Measurements from ENCODE around the gene MAT2B.

DNA sequence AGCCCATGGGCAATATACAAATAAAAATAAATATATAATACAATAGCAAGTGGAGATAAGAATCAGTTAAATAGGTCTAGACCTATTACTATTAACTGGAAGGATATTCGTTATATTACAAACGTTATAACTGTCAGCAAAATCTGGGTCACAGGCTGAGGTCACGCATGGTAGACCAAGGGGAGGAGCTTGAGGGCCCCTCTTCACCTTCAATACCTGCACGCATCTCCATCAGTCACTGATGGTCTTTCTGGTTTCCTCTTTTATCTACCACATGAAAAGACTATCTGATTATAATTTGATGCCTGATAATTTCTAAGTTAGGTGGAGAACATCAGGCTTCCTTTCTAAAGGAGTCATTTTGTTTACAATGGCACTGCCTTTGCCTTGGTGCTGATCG is 43.2 kb downstream of the MAT2B start:
- TF ChIP-seq CTCF (IDR thresholded peaks at IDR 0.05) (no peak), EP300 (IDR thresholded peaks at IDR 0.05) (no peak), POLR2A (IDR thresholded peaks at IDR 0.05) (no peak), POLR2AphosphoS5 (IDR thresholded peaks at IDR 0.05) (no peak)
